Left renal cortex interstitium (tissue), 4 donors: Measurements from ENCODE around the gene MICAL3. TPM values are rescaled to one million over a fixed set of nuclear protein-coding genes. Genes with fewer than 3 reads are reported as not detected.
A peak's percentile ranks its signal among the peaks of the same experiment; 100 is the strongest.
"Not testable (repeated sequence)": the region's sequence is repeated elsewhere in the genome, so short reads cannot be mapped to it uniquely, and the experiment has no call there.

Experiments
- DNase-seq, 4 donors: peaks; one replicate each; pipeline ENCODE4 v3.0.0-alpha.2; 2013; ENCODE audit warnings: low read depth in 4 of 4, low spot score in 2 of 4, missing footprints in 1 of 4
- polyA plus RNA-seq, 4 donors: library from polyadenylated mRNA; unstranded; fragments of 120-200 nt; gene quantifications; one replicate each; pipeline ENCODE4 v1.2.1, GENCODE V29; 2013; ENCODE audit not compliant: insufficient read length in 4 of 4

Gene MICAL3
- polyA plus RNA-seq, 4 donors = 18.3 to 45.9 (median 34.2) TPM

GRCh38 chr22:18034076-18034475 lies 9.7 kb upstream of the MICAL3 start:
- DNase-seq = no peak

- DNase-seq = no peak
Observed at GRCh38 chr22:18033204-18033998, 9.0 kb upstream of the MICAL3 start.

- DNase-seq = no peak
Observed at GRCh38 chr22:18032455-18033101, 8.2 kb upstream of the MICAL3 start.

GRCh38 chr22:18031695-18032454 lies 7.5 kb upstream of the MICAL3 start:
- DNase-seq = no peak

- DNase-seq = no peak
Observed at GRCh38 chr22:18029686-18030267, 5.4 kb upstream of the MICAL3 start.

GRCh38 chr22:18028817-18029527 lies 4.6 kb upstream of the MICAL3 start:
- no peak for DNase-seq

- DNase-seq = not testable (repeated sequence)
Observed at GRCh38 chr22:18025898-18026297, 1.5 kb upstream of the MICAL3 start.

GRCh38 chr22:18024956-18025720 lies 777 bp upstream of the MICAL3 start:
- no peak for DNase-seq

GRCh38 chr22:18023509-18024275 lies 669 bp downstream of the MICAL3 start:
- peak in 1 of 4 donors; percentile 68 for DNase-seq

GRCh38 chr22:18022876-18023275 lies 1.5 kb downstream of the MICAL3 start:
- DNase-seq = no peak

GRCh38 chr22:18021431-18021830 lies 2.9 kb downstream of the MICAL3 start:
- DNase-seq = no peak

GRCh38 chr22:18020743-18021142 lies 3.6 kb downstream of the MICAL3 start:
- not testable (repeated sequence) for DNase-seq

- no peak for DNase-seq
Observed at GRCh38 chr22:18013947-18014346, 10.4 kb downstream of the MICAL3 start.

- no peak for DNase-seq
Observed at GRCh38 chr22:18013436-18013835, 10.9 kb downstream of the MICAL3 start.

- no peak for DNase-seq
Observed at GRCh38 chr22:18012531-18012930, 11.8 kb downstream of the MICAL3 start.

- DNase-seq = no peak
Observed at GRCh38 chr22:18010266-18010665, 14.1 kb downstream of the MICAL3 start.

- no peak for DNase-seq
Observed at GRCh38 chr22:18008136-18008535, 16.2 kb downstream of the MICAL3 start.

GRCh38 chr22:18005201-18005926 lies 19.0 kb downstream of the MICAL3 start:
- DNase-seq = no peak
